Measurements from ENCODE around the gene DDA1.

Gene DDA1

DNA sequence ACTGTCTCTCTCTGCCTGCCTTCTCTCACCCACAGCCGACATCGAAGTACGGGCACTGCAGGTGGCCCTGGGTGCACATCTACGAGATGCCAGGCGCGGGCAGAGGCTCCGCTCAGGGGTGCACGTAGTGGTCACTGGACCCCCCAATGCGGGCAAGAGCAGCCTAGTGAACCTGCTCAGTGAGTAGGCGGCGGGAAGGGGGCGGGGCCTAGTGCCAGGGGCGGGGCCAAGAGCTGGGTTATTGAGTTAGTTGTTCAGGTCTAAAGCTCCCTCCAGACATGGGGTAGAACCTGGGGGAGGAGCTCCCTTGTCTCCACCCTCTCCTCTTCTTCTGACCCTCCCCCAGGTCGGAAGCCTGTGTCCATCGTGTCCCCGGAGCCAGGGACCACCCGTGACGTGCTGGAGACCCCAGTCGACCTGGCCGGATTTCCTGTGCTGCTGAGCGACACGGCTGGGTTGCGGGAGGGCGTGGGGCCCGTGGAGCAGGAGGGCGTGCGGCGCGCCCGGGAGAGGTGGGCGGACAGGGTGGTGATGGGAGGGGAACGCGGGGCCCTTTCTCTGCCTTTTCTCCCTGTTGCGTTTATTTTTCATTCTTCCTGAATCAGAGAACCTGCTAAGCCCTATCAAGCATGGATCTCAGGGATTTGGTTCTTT lies 29.9 kb downstream of the DDA1 start:
- H2BK15ac ChIP-seq (replicated peaks; ENCODE audit: low read depth) = no peak overlapping the region

DNA sequence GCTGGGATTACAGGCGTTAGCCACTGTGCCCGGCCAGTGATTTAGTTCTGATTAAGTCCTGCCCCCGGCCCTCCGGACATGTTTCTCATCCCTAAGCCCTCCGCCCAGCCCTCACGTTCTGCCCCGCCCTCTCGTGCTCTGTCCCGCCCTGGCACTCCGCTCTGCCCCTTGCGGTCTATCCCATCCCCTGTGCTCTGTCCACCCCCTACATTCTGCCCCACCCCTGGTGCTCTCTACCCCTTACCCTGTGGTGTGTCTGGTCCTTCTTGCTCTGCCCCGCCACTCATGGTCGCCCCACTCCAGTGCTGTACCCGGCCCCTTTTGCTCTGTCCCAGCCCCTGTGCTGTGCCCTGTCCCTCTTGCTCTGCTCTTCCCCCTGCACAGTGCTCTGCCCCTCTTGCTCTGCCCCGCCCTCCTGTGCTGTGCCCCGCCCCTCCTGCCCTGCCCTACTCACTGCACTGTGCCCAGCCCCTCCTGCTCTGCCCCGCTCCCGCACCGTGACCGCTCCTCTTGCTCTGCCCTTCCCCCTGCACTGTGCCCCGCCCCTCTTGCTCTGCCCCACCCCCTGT lies 31.0 kb downstream of the DDA1 start:
- Histone ChIP-seq H3K23ac (ENCODE audit: low read length) (no peak overlapping the region), H2BK120ac (ENCODE audit: low read depth, low read length) (no peak overlapping the region), H3K27me3 (ENCODE audit: insufficient read depth, low read length, poor library complexity) (no peaks in the 10 kb centered on the region), H4K8ac (ENCODE audit: low read depth, low read length) (no peak overlapping the region), H3K4me2 (ENCODE audit: low read length) (peak overlapping the region; percentile 42), H3K4me1 (ENCODE audit: control insufficient read depth, low read depth, low read length) (no peaks in the 10 kb centered on the region), H2BK15ac (replicated peaks; ENCODE audit: low read depth) (no peak overlapping the region), H3K4me3 (ENCODE audit: low read length) (no peak overlapping the region), H3K36me3 (ENCODE audit: control insufficient read depth, insufficient read depth, low read length) (no peaks in the 10 kb centered on the region), H3K79me2 (ENCODE audit: control insufficient read depth, insufficient read depth, low read length) (no peaks in the 10 kb centered on the region), H3K18ac (ENCODE audit: low read length) (no peak overlapping the region), H3K4ac (ENCODE audit: low read depth, low read length) (no peak overlapping the region), H3K9ac (ENCODE audit: low read length) (peak overlapping the region; percentile 45), H3K56ac (ENCODE audit: low read length) (peak overlapping the region; percentile 78), H3K79me1 (ENCODE audit: low read length) (peaks cover 2% of the 10 kb centered on the region), H2AK5ac (ENCODE audit: low read length) (no peak overlapping the region), H4K5ac (ENCODE audit: low read length) (no peak overlapping the region), H3K27ac (ENCODE audit: low read depth, low read length) (no peak overlapping the region), H2BK5ac (ENCODE audit: low read length) (no peak overlapping the region)
- no CpG with 5 or more reads among the region's 21 CpGs for WGBS (ENCODE audit: extremely low coverage, insufficient coverage, low lambda C conversion rate)
- DNase-seq = peak; percentile 90

More for the DNA sequence above, 29.9 kb downstream of the DDA1 start:
- Histone ChIP-seq H3K4me2 (ENCODE audit: low read length) (no peak overlapping the region), H2BK120ac (ENCODE audit: low read depth, low read length) (no peak overlapping the region), H3K27me3 (ENCODE audit: insufficient read depth, low read length, poor library complexity) (no peaks in the 10 kb centered on the region), H3K79me1 (ENCODE audit: low read length) (peaks cover 2% of the 10 kb centered on the region), H3K36me3 (ENCODE audit: control insufficient read depth, insufficient read depth, low read length) (no peaks in the 10 kb centered on the region), H4K5ac (ENCODE audit: low read length) (no peak overlapping the region), H3K4me1 (ENCODE audit: control insufficient read depth, low read depth, low read length) (no peaks in the 10 kb centered on the region), H2BK5ac (ENCODE audit: low read length) (no peak overlapping the region), H3K4ac (ENCODE audit: low read depth, low read length) (no peak overlapping the region), H3K56ac (ENCODE audit: low read length) (no peak overlapping the region), H3K4me3 (ENCODE audit: low read length) (no peak overlapping the region), H3K27ac (ENCODE audit: low read depth, low read length) (no peak overlapping the region), H4K8ac (ENCODE audit: low read depth, low read length) (no peak overlapping the region), H3K79me2 (ENCODE audit: control insufficient read depth, insufficient read depth, low read length) (no peaks in the 10 kb centered on the region), H3K18ac (ENCODE audit: low read length) (no peak overlapping the region), H2AK5ac (ENCODE audit: low read length) (no peak overlapping the region), H3K9ac (ENCODE audit: low read length) (no peak overlapping the region), H3K23ac (ENCODE audit: low read length) (no peak overlapping the region)
- no CpG with 5 or more reads among the region's 34 CpGs for whole genome bisulfite sequencing (ENCODE audit: extremely low coverage, insufficient coverage, low lambda C conversion rate)
- peak; percentile 44 for DNase-seq

GRCh38 chr19:17340871-17341357 lies 31.6 kb downstream of the DDA1 start:
- H3K23ac ChIP-seq (ENCODE audit: low read length) = no peak overlapping the region
- H3K27ac ChIP-seq (ENCODE audit: low read depth, low read length) = no peak overlapping the region
- no peaks in the 10 kb centered on the region for H3K27me3 ChIP-seq (ENCODE audit: insufficient read depth, low read length, poor library complexity)
- no peaks in the 10 kb centered on the region for H3K79me2 ChIP-seq (ENCODE audit: control insufficient read depth, insufficient read depth, low read length)
- no peaks in the 10 kb centered on the region for H3K4me1 ChIP-seq (ENCODE audit: control insufficient read depth, low read depth, low read length)
- H4K5ac ChIP-seq (ENCODE audit: low read length) = no peak overlapping the region
- no peak overlapping the region for H2AK5ac ChIP-seq (ENCODE audit: low read length)
- no CpG with 5 or more reads among the region's 17 CpGs for WGBS (ENCODE audit: extremely low coverage, insufficient coverage, low lambda C conversion rate)
- H3K79me1 ChIP-seq (ENCODE audit: low read length) = peaks cover 2% of the 10 kb centered on the region
- H3K18ac ChIP-seq (ENCODE audit: low read length) = no peak overlapping the region
- H2BK5ac ChIP-seq (ENCODE audit: low read length) = no peak overlapping the region
- H3K4me2 ChIP-seq (ENCODE audit: low read length) = no peak overlapping the region
- no peak overlapping the region for H3K4me3 ChIP-seq (ENCODE audit: low read length)
- H2BK15ac ChIP-seq (replicated peaks; ENCODE audit: low read depth) = no peak overlapping the region
- no peak overlapping the region for H3K4ac ChIP-seq (ENCODE audit: low read depth, low read length)
- peak overlapping the region; percentile 35 for H3K56ac ChIP-seq (ENCODE audit: low read length)
- no peaks in the 10 kb centered on the region for H3K36me3 ChIP-seq (ENCODE audit: control insufficient read depth, insufficient read depth, low read length)
- H3K9ac ChIP-seq (ENCODE audit: low read length) = no peak overlapping the region
- DNase-seq = peak; percentile 79
- H4K8ac ChIP-seq (ENCODE audit: low read depth, low read length) = no peak overlapping the region
- H2BK120ac ChIP-seq (ENCODE audit: low read depth, low read length) = no peak overlapping the region

DNA sequence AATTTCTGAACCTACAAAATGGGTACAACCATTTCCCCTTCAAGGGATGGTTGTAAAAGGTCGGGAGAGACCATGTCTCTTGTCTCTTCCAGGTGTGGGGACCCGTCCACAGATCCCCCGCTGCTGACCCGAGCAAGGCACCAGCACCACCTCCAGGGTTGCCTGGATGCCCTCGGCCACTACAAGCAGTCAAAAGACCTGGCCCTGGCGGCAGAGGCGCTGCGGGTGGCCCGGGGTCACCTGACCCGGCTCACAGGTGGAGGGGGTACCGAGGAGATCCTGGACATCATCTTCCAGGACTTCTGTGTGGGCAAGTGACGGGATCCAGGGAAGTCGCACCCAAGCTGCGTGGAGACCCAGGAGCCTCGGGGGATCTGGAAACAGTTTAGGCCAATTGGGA lies 32.0 kb downstream of the DDA1 start:
- WGBS (ENCODE audit: extremely low coverage, insufficient coverage, low lambda C conversion rate) = no CpG with 5 or more reads among the region's 15 CpGs
- no peak overlapping the region for H3K18ac ChIP-seq (ENCODE audit: low read length)
- no peak overlapping the region for H3K23ac ChIP-seq (ENCODE audit: low read length)
- no peak overlapping the region for H3K4ac ChIP-seq (ENCODE audit: low read depth, low read length)
- no peak overlapping the region for H2AK5ac ChIP-seq (ENCODE audit: low read length)
- no peak for DNase-seq
- H3K79me1 ChIP-seq (ENCODE audit: low read length) = peaks cover 2% of the 10 kb centered on the region
- no peak overlapping the region for H3K56ac ChIP-seq (ENCODE audit: low read length)
- no peaks in the 10 kb centered on the region for H3K27me3 ChIP-seq (ENCODE audit: insufficient read depth, low read length, poor library complexity)
- H3K4me3 ChIP-seq (ENCODE audit: low read length) = no peak overlapping the region
- H3K4me2 ChIP-seq (ENCODE audit: low read length) = no peak overlapping the region
- no peaks in the 10 kb centered on the region for H3K36me3 ChIP-seq (ENCODE audit: control insufficient read depth, insufficient read depth, low read length)
- no peaks in the 10 kb centered on the region for H3K4me1 ChIP-seq (ENCODE audit: control insufficient read depth, low read depth, low read length)
- no peak overlapping the region for H2BK15ac ChIP-seq (replicated peaks; ENCODE audit: low read depth)
- no peak overlapping the region for H4K5ac ChIP-seq (ENCODE audit: low read length)
- H2BK5ac ChIP-seq (ENCODE audit: low read length) = no peak overlapping the region
- no peak overlapping the region for H2BK120ac ChIP-seq (ENCODE audit: low read depth, low read length)
- no peak overlapping the region for H4K8ac ChIP-seq (ENCODE audit: low read depth, low read length)
- no peaks in the 10 kb centered on the region for H3K79me2 ChIP-seq (ENCODE audit: control insufficient read depth, insufficient read depth, low read length)
- no peak overlapping the region for H3K27ac ChIP-seq (ENCODE audit: low read depth, low read length)
- H3K9ac ChIP-seq (ENCODE audit: low read length) = no peak overlapping the region

- no peak overlapping the region for H2BK120ac ChIP-seq (ENCODE audit: low read depth, low read length)
- H3K79me1 ChIP-seq (ENCODE audit: low read length) = peaks cover 2% of the 10 kb centered on the region
- H2BK5ac ChIP-seq (ENCODE audit: low read length) = no peak overlapping the region
- no peaks in the 10 kb centered on the region for H3K27me3 ChIP-seq (ENCODE audit: insufficient read depth, low read length, poor library complexity)
- H3K4me2 ChIP-seq (ENCODE audit: low read length) = no peak overlapping the region
- no peak overlapping the region for H4K5ac ChIP-seq (ENCODE audit: low read length)
- H3K56ac ChIP-seq (ENCODE audit: low read length) = no peak overlapping the region
- no peak overlapping the region for H3K18ac ChIP-seq (ENCODE audit: low read length)
- H4K8ac ChIP-seq (ENCODE audit: low read depth, low read length) = no peak overlapping the region
- H3K36me3 ChIP-seq (ENCODE audit: control insufficient read depth, insufficient read depth, low read length) = no peaks in the 10 kb centered on the region
- no peaks in the 10 kb centered on the region for H3K79me2 ChIP-seq (ENCODE audit: control insufficient read depth, insufficient read depth, low read length)
- no peak overlapping the region for H3K23ac ChIP-seq (ENCODE audit: low read length)
- WGBS (ENCODE audit: extremely low coverage, insufficient coverage, low lambda C conversion rate) = no CpG with 5 or more reads among the region's 7 CpGs
- no peak overlapping the region for H2AK5ac ChIP-seq (ENCODE audit: low read length)
- DNase-seq = no peak
- H3K4ac ChIP-seq (ENCODE audit: low read depth, low read length) = no peak overlapping the region
- no peak overlapping the region for H3K27ac ChIP-seq (ENCODE audit: low read depth, low read length)
- H3K9ac ChIP-seq (ENCODE audit: low read length) = no peak overlapping the region
- no peaks in the 10 kb centered on the region for H3K4me1 ChIP-seq (ENCODE audit: control insufficient read depth, low read depth, low read length)
- H3K4me3 ChIP-seq (ENCODE audit: low read length) = no peak overlapping the region
- no peak overlapping the region for H2BK15ac ChIP-seq (replicated peaks; ENCODE audit: low read depth)
Observed at GRCh38 chr19:17341845-17342244, 32.5 kb downstream of the DDA1 start.
